Stimulated activated CD8-positive, alpha-beta memory T cell treated with anti-CD3 and anti-CD28 coated beads, Interleukin-7, amount 100 ng/mL, for 4 hours (primary cell): ENCODE results near the gene ERLEC1.
"Not testable (repeated sequence)": the region's sequence is repeated elsewhere in the genome, so short reads cannot be mapped to it uniquely, and the experiment has no call there.

Experiments used
- DNase-seq, 2 donors: peaks; one replicate each; pipeline ENCODE4 v3.0.0-alpha.2; 2020; ENCODE audit warnings: low read depth in 2 of 2

ERLEC1 gene

DNA sequence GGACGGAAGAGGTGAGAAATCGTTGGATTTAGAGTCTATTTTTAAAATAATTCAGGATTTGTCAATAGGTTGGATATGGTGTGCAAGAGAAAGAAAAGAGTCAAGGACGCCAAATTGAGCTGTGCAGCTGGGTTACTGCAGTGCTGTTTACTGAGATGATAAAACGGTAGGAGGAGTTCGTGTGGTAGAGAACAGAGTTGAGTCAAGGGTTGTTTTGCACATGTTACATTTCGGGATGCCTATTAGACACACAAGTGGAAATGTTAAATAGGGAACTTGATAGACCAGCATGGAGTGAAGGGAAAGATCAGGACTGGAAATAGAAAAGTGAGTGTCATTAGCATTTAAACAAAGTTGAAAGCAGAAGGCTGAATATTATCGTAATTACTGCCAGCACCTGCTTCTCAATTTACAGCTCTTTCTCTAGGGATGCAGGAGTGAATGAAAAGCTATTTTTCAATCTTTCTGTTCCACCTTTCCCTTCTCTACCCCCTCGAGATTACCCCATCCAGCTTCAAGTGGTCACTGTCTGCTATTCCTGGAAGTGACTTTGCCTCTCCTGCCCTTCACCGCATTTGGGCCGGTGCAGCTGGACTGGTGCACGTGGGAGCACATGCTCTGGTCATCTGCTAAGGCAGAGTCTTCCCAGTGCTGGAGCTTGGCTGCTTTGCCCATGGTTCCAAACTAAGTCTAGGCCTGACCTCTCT, 42.6 kb downstream of the ERLEC1 start:
- DNase-seq = no peak

DNA sequence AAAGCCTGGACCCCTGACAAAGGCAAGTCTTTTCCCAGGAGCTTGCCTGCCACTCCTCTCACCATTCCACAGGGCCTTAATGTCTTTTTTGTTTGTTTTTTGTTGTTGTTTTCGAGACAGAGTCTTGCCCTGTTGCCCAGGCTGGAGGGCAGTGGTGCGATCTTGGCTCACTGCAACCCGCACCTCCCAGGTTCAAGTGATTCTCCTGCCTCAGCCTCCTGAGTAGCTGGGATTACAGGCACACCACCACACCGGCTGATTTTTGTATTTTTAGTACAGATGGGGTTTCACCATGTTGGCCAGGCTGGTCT, 43.1 kb downstream of the ERLEC1 start:
- not testable (repeated sequence) for DNase-seq

DNA sequence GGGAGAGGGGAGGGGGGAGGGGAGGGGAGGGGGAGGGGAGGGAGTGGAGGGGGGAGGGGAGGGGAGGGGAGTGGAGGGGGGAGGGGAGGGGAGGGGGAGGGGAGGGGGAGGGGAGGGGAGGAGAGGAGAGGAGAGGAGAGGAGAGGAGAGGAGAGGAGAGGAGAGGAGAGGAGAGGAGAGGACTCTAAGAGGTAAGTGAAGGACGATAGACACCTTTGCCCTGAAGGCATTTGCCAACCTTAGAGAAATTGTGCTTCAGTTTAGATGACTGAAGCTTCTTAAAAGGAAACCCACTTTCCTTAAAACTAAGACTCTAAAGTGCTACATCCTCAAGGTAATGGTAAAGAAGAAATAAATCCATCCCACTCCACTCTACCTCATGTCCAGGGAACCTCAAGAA, 53.7 kb downstream of the ERLEC1 start:
- DNase-seq = no peak

DNA sequence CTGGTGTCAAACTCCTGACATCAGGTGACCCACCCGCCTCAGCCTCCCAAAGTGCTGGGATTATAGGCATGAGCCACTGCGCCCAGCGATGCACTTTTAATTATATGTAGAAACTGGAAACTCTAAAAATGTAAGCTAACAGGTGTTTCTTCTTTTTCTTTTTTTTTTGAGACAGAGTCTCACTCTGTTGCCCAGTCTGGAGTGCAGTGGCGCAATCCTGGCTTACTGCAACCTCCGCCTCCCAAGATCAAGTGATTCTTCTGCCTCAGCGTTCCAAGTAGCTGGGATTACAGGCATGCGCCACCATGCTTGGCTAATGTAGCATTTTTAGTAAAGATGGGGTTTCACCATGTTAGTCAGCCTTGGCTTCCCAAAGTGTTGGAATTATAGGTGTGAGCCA, 54.8 kb downstream of the ERLEC1 start:
- not testable (repeated sequence) for DNase-seq

DNA sequence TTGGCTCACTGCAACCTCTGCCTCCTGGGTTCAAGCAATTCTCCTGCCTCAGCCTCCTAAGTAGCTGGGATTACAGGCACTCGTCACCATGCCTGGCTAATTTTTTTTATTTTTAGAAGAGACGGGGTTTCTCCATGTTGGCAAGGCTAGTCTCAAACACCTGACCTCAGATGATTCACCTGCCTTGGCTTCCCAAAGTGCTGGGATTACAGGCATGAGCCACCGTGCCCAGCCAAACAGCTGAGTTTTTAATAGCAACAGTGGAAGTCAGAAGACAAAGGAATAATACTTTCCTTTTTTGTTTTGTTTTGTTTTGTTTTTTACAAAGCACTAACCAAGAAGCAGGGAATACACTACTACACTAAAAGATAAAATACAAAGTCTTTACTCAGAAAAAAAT, 56.0 kb downstream of the ERLEC1 start:
- no peak for DNase-seq

DNA sequence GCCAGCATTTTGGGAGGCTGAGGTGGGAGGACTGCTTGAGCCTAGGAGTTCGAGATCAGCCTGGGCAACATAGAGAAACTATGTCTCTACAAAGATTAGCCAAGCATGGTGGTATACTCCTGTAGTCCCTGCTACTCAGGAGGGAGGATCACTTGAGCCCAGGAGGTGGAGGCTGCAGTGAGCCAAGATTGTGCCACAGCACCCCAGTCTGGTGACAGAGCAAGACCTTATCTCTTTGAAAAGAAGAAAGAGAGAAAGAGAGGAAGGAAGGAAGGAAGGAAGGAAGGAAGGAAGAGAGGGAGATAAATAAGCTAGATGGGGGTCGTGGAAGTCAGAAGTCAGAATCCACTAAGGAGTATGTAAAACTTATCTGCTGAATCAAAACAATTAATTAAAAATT, 56.8 kb downstream of the ERLEC1 start:
- no peak for DNase-seq

DNA sequence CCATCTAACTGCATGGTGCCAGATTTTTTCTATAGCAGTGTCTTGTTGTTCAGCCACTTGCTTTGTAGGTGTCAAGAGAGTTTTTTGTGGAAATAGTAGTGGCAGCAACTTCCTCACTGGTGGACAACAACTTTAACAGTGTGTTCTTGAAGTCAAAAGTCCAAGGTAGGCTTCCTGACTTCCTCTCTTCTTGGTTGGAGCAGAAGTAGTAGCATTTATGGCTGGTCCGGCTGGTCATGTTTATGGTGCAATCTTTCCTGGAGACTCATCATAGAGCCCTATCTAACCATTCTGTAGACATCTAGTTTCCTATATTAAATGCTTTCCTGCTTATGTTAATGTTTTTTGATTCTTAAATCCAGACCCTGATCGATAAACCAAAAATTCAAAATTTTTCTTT, 61.2 kb downstream of the ERLEC1 start:
- DNase-seq = no peak

DNA sequence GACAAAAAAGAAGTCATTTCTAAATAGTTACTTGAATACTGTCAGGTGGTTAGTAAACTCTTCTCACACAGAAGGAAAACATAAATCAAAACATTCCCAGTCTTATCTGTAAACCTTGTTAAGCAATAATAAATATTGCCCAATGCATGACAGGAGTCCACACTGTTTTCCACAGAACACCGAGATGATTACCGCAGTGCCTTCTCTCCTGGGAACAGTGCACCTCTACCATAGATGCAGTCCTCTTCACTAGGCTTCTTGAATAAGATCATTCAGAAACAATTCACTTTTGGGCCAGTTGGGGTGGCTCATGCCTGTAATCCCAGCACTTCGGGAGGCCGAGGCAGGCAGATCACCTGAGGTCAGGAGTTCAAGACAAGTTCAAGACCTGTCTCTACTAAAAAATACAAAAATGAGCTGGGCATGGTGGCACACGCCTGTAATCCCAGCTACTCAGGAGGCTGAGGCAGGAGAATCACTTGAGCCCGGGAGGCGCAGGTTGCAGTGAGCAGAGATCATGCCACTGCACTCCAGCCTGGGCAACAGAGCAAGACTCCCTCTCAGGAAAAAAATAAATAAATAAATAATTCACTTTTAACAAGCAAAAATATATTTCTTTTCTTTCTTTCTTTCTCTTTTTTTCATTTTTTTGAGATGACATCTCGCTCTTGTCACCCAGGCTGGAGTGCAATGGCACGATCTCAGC, 64.4 kb downstream of the ERLEC1 start:
- DNase-seq = not testable (repeated sequence)

DNA sequence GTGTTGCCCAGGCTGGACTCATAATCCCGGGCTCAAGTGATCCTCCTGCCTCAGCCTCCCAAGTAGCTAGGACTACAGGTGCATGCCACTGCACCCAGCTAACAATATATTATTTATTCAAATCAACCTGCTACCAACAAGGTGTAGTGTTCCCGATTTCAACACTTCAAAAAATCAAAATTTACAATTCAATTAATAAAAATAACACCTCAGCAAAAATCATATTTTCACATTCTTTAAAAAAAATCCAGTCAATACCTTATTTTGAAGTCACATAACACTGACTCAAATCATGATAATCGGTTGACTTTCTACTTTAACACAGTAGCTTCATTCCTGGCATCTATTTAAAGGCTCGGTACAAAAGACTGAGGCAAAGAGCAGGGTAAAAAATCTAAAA, 65.7 kb downstream of the ERLEC1 start:
- no peak for DNase-seq

DNA sequence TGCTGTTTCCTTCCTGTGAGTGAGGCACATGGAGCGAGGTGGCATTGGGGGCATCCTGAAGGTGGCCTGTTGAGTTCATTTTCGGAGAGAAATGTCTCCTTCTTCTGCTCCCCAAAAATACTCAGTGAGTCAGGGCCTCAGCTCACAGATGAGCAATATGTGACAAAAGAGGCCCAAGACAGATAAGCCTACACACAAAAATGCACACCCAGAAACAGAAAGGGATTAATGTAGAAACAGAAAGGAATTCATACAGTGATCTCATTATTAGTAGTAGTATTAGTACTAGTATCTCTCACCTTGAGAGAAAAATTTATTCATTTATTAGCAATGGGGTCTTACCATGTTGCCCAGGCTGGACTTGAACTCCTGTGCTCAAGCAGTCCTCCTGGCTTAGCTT, 67.8 kb downstream of the ERLEC1 start:
- no peak for DNase-seq

DNA sequence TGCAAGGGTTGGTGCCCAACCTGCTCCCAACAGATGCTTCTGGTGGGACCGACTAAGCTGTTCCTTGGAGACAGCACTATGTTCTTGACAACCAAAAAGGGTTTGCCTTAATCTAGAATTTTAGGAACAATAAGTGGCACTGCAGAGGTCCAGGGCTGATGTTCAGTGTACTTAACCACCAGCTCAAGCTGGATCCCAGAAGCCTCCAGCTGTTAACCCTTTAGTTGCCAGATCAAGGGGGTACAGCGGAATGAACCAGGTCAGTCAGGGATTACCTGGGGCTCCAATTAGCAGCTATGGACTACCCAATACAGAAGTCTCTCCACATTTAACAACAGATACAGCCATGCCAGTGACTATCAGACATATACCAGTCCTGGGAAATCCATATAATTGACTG, 69.4 kb downstream of the ERLEC1 start:
- no peak for DNase-seq

DNA sequence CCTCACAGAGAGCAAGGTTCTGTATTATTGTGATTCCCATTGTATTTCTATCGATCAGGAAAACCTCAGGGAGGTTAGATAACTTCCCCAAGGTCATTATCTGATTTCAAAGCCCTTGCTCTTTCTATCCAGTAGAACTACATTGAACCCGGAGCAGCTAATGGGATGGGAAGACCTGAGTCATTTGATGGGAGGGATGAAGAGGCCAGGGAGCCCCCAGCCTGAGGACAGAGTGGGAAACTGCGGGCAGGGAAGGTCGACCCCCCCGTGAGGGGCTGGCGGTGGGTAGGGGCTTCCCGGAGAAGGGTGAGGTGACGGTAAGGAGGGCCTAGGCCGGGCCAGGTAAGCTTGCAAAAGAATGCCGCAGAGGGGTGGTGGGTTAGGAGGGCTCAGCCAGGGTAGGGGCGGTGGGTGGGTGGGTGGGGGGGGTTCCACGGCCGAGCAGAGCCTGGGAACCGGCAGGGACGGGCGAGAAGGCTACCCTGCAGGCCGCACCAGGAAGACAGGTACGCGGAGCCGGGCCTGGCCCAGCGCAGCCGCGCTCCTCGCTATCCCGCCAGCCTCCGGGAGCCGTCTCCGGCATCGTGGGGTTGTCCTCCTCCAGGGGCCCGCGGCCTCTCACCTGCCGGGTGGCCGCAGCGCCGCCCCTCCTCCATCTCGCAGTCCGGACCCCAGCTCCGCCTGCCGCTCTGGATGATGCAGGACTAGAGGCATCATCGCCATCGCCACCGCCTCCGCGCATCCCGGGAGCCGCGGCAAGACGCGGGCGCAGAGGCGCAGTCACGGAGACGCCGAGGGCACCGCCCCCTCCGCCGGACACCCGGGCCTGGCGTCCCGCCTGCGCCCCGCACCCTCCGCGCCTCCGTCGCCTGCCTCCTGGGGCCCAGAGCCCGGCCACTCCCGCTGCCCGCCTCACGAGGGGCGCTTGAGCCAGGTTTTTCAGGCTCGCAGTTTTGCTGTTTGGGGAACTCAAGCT, 72.7 kb downstream of the ERLEC1 start, which contains the start of gene GPR75:
Gene GPR75, minus strand, starts transcription at position 762 of the 976 bp plus-strand sequence. CDS start 5,211 bp downstream, outside the sequence.
- no peak for DNase-seq

DNA sequence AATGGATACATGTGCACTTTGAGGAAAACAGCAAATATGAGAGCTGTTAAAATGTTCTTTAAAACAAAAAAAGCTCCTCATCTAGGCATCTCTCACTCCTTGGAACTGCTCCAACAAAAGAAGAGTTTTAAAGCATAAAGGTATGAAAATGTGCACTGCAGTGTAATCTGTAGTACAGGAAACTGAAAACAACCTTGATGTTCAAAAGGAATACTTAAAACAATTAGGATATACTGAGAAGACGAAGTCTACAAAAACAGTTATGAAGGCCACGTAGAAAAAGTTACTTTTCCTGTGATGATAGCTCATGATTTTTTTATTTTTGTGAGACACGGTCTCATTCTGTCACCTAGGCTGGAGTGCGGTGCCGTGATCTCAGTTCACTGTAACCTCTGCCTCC, 75.0 kb downstream of the ERLEC1 start:
- DNase-seq = no peak

DNA sequence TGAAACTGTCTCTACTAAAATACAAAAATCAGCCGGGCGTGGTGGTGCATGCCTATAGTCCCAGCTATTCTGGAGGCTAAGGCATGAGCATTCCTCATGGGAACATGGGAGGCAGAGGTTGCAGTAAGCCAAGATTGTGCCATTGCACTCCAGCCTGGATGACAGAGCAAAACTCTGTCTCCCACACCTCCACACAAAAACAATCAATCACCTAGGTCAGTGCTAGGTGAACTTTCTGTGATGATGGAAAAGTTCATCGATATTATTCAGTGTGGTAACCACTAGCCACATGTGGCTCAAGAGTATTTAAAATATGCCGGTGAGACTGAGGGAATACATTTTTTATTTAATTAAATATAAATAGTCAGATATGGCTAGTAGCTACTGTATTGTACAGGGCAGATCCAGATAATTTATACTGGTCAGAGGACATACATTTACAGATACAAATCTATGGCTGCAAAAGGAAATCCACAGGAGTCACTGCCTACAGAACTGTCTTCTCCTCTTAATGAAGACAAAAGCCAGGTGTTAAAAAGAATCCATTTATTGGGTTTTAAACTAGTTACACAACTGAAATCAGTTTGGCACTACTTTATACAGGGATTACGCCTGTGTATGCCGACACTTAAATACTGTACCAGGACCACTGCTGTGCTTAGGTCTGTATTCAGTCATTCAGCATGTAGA, 76.8 kb downstream of the ERLEC1 start:
- no peak for DNase-seq

DNA sequence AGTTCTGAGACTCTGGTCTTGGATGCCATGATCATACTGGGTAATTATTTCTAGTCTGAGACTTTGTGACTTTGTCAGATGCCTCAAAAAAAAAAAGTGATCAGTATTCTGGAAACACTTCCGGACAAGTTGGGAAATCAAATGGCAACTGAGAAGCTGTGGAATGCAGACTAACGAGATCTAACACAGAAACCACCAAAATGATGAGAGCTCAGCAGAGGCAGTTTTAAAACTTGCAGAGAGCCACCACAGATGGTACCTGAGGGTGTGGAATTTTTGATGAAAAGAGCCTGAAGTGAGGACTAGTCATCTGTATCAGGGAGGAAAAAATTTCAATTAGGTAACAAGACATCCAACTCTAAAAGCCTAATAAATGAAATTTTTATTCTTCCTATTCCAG, 78.4 kb downstream of the ERLEC1 start:
- no peak for DNase-seq

DNA sequence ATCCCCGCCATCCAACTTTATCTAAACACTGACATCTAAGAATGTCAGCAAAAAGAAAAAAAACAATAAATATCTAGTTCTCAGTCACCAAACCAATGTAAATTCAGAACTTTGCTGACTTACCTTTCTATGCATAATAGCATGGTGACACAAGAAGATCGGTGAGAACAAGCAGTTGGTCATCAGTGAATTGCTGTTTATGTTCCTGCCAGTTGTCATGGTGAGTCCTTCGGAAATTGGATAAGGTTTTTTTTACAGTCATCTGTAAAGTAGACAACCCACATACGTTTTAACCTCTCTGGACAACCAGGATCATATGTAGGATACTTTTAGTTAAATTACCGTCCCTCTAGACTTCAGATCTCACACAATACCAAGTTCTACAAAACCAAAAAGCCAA, 79.1 kb downstream of the ERLEC1 start:
- DNase-seq = no peak

DNA sequence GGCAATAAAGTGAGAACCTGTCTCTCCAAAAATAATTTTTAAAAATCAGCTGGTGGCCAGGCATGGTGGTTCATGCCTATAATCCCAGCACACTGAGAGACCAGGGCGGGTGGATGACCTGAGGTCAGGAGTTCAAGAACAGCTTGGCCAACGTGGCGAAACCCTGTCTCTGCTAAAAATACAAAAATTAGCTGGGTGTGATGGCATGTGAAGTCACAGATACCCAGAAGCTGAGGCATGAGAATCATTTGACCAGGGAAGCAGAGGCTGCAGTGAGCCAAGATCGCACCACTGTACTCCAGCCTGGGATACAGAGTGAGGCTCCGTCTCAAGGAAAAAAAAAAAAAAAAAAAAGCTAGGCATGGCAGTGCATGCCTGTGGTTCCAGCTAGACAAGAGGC, 80.3 kb downstream of the ERLEC1 start:
- no peak for DNase-seq

DNA sequence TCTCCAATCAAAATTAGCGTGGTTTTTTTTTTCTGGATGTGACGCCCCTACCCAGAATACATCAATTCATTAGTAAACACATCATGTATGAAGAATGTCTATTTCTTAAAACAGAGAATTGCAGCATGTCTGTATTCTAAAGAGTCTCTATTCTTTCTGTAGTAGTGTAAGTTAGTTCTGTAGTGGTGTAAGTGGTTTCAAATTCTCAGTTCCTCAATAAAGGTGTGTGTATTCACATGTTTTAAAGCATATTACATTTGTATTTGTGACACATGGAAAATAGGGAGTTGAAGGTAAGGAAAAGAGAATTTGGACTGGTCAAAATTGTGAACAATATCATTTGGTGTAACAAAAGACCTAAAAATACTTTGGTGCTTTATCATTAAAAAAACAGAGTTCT, 80.9 kb downstream of the ERLEC1 start:
- DNase-seq = no peak
